ENCODE measurements around the gene CLEC4D. TPM values are rescaled to one million over a fixed set of nuclear protein-coding genes. Genes with fewer than 3 reads are reported as not detected.

CLEC4D gene
- total and polyA plus RNA-seq, 2 experiments from 2014 or later, result not detected

- Histone ChIP-seq H3K4me1 (ENCODE audit: insufficient read depth) (no peaks in the 10 kb centered on the region), H3K9ac (no peak overlapping the region), H3K4me2 (ENCODE audit: unreplicated experiment) (no peak overlapping the region), H3K9me3 (ENCODE audit: low read depth) (no peaks in the 10 kb centered on the region), H3K79me2 (ENCODE audit: insufficient read depth) (no peaks in the 10 kb centered on the region), H3K27ac (no peak overlapping the region), H3K36me3 (ENCODE audit: low read depth) (no peaks in the 10 kb centered on the region), H3K4me3 (no peak overlapping the region), H3K27me3 (replicated peaks; ENCODE audit: insufficient read depth) (no peaks in the 10 kb centered on the region), H3F3A (ENCODE audit: insufficient read depth) (no peaks in the 10 kb centered on the region), H3K9me2 (ENCODE audit: insufficient read depth) (no peaks in the 10 kb centered on the region; the same call in 1 of the 2 replicates), H4K20me1 (ENCODE audit: insufficient read depth) (no peaks in the 10 kb centered on the region), H2AFZ (no peak overlapping the region)
- in situ Hi-C loops (cut with MboI), result no loop called here
- DNase-seq, result no peak
- TF ChIP-seq EZH2phosphoT487 (IDR thresholded peaks at IDR 0.05; ENCODE audit: insufficient read depth, low read depth), result no peak
- TF ChIP-seq EZH2 (IDR thresholded peaks at IDR 0.05; ENCODE audit: insufficient read depth, poor library complexity, severe bottlenecking), result no peak
These were observed 37.6 kb upstream of the CLEC4D start for GRCh38 chr12:8475508-8476203.

- no peak overlapping the region for H3K9ac ChIP-seq
- H3K4me1 ChIP-seq (ENCODE audit: insufficient read depth), result no peaks in the 10 kb centered on the region
- DNase-seq, result no peak
- WGBS, 2 experiments (ENCODE audit: low coverage in 1 of 2, low lambda C conversion rate in 2 of 2, missing lambda C conversion rate in 2 of 2), result 19 to 30% methylated on average over 2 of the region's 2 CpGs
- no peak overlapping the region for H3K4me2 ChIP-seq (ENCODE audit: unreplicated experiment)
- no peak overlapping the region for H2AFZ ChIP-seq
- in situ Hi-C loops (cut with MboI), result no loop called here
- H3K36me3 ChIP-seq (ENCODE audit: low read depth), result no peaks in the 10 kb centered on the region
- no peak overlapping the region for H3K4me3 ChIP-seq
- no peaks in the 10 kb centered on the region for H3K27me3 ChIP-seq (replicated peaks; ENCODE audit: insufficient read depth)
- H3K9me2 ChIP-seq (ENCODE audit: insufficient read depth), result no peaks in the 10 kb centered on the region
- no peak overlapping the region for H3K27ac ChIP-seq
- H3K9me3 ChIP-seq (ENCODE audit: low read depth), result no peaks in the 10 kb centered on the region
- H4K20me1 ChIP-seq (ENCODE audit: insufficient read depth), result no peaks in the 10 kb centered on the region
- TF ChIP-seq EZH2 (IDR thresholded peaks at IDR 0.05; ENCODE audit: insufficient read depth, poor library complexity, severe bottlenecking) (no peak), EZH2phosphoT487 (IDR thresholded peaks at IDR 0.05; ENCODE audit: insufficient read depth, low read depth) (no peak)
- no peaks in the 10 kb centered on the region for H3F3A ChIP-seq (ENCODE audit: insufficient read depth)
- no peaks in the 10 kb centered on the region for H3K79me2 ChIP-seq (ENCODE audit: insufficient read depth)
These were observed 30.7 kb upstream of the CLEC4D start for GRCh38 chr12:8482571-8483061.

- Histone ChIP-seq H3K36me3 (ENCODE audit: low read depth) (no peaks in the 10 kb centered on the region), H3K9me2 (ENCODE audit: insufficient read depth) (no peaks in the 10 kb centered on the region), H3F3A (ENCODE audit: insufficient read depth) (no peaks in the 10 kb centered on the region), H3K79me2 (ENCODE audit: insufficient read depth) (no peaks in the 10 kb centered on the region), H3K9ac (no peak overlapping the region), H3K27me3 (replicated peaks; ENCODE audit: insufficient read depth) (no peaks in the 10 kb centered on the region), H3K4me1 (ENCODE audit: insufficient read depth) (no peaks in the 10 kb centered on the region), H3K27ac (no peak overlapping the region), H2AFZ (no peak overlapping the region), H3K9me3 (ENCODE audit: low read depth) (no peaks in the 10 kb centered on the region), H3K4me2 (ENCODE audit: unreplicated experiment) (no peak overlapping the region), H3K4me3 (no peak overlapping the region), H4K20me1 (ENCODE audit: insufficient read depth) (no peaks in the 10 kb centered on the region)
- DNase-seq, result no peak
- in situ Hi-C loops (cut with MboI), result no loop called here
- TF ChIP-seq EZH2phosphoT487 (IDR thresholded peaks at IDR 0.05; ENCODE audit: insufficient read depth, low read depth) (no peak), EZH2 (IDR thresholded peaks at IDR 0.05; ENCODE audit: insufficient read depth, poor library complexity, severe bottlenecking) (no peak)
These were observed 30.2 kb upstream of the CLEC4D start for GRCh38 chr12:8483079-8483478.

GRCh38 chr12:8491646-8492530 lies 21.4 kb upstream of the CLEC4D start:
- H3K36me3 ChIP-seq (ENCODE audit: low read depth), result no peaks in the 10 kb centered on the region
- DNase-seq, result no peak
- H3K27ac ChIP-seq, result no peak overlapping the region
- H4K20me1 ChIP-seq (ENCODE audit: insufficient read depth), result no peaks in the 10 kb centered on the region
- H3F3A ChIP-seq (ENCODE audit: insufficient read depth), result no peaks in the 10 kb centered on the region
- H3K9me2 ChIP-seq (ENCODE audit: insufficient read depth), result no peaks in the 10 kb centered on the region
- TF ChIP-seq EZH2phosphoT487 (IDR thresholded peaks at IDR 0.05; ENCODE audit: insufficient read depth, low read depth), result no peak
- no peak for TF ChIP-seq EZH2 (IDR thresholded peaks at IDR 0.05; ENCODE audit: insufficient read depth, poor library complexity, severe bottlenecking)
- peaks cover 6% of the 10 kb centered on the region; the same call in 1 of the 2 replicates for H3K27me3 ChIP-seq (replicated peaks; ENCODE audit: insufficient read depth)
- no peak overlapping the region for H2AFZ ChIP-seq
- in situ Hi-C loops (cut with MboI), result no loop called here
- no peaks in the 10 kb centered on the region for H3K79me2 ChIP-seq (ENCODE audit: insufficient read depth)
- WGBS, 2 experiments (ENCODE audit: low coverage in 1 of 2, low lambda C conversion rate in 2 of 2, missing lambda C conversion rate in 2 of 2), result 13 to 19% methylated on average over 5 of the region's 5 CpGs
- H3K4me1 ChIP-seq (ENCODE audit: insufficient read depth), result no peaks in the 10 kb centered on the region
- H3K9ac ChIP-seq, result no peak overlapping the region
- H3K4me2 ChIP-seq (ENCODE audit: unreplicated experiment), result no peak overlapping the region
- H3K9me3 ChIP-seq (ENCODE audit: low read depth), result no peaks in the 10 kb centered on the region
- H3K4me3 ChIP-seq, result no peak overlapping the region

Data from GM23248 (cell line).